ENCODE data around the gene ZBTB24. TPM values are rescaled to one million over a fixed set of nuclear protein-coding genes. Genes with fewer than 3 reads are reported as not detected.

The ZBTB24 gene
- total and polyA plus RNA-seq, 2 donors (not counting 1 experiment from before 2014, with no cell fraction given): 4.4 to 8.6 TPM

GRCh38 chr6:109456710-109457561 lies 26.1 kb downstream of the ZBTB24 start:
- peak; percentile 59 to 86 for DNase-seq (ENCODE audit: low read depth in 2 of 2)
- Histone ChIP-seq H2AFZ (ENCODE audit: low read length) (no peak overlapping the region), H3K9ac (ENCODE audit: insufficient read depth, low read length) (no peak overlapping the region), H3K36me3 (ENCODE audit: control insufficient read depth, insufficient read depth, low read length) (peaks cover 9% of the 10 kb centered on the region), H3K27me3 (ENCODE audit: control insufficient read depth, insufficient read depth, low read length) (no peaks in the 10 kb centered on the region), H4K20me1 (ENCODE audit: control insufficient read depth, extremely low read depth, insufficient read depth, low read length) (no peaks in the 10 kb centered on the region), H3K4me1 (ENCODE audit: control insufficient read depth, extremely low read depth, insufficient read depth, low read length) (peaks cover 7% of the 10 kb centered on the region), H3K79me2 (ENCODE audit: control insufficient read depth, insufficient read depth, low read length) (peaks cover 24% of the 10 kb centered on the region), H3K4me3 (replicated peaks in 1 of 4; ENCODE audit: control extremely low read depth in 1 of 4, insufficient read depth in 1 of 4, low read depth in 3 of 4, low read length in 4 of 4) (peak overlapping the region; percentile 60 to 93 (median 87)), H3K4me2 (ENCODE audit: extremely low read depth, insufficient read depth, low read length) (peak overlapping the region; percentile 90), H3K27ac (ENCODE audit: insufficient read depth, low read length) (peak overlapping the region; percentile 80), H3K9me3 (ENCODE audit: control insufficient read depth, insufficient read depth, low read depth, low read length) (no peaks in the 10 kb centered on the region)
- TF ChIP-seq, protein P1, sequence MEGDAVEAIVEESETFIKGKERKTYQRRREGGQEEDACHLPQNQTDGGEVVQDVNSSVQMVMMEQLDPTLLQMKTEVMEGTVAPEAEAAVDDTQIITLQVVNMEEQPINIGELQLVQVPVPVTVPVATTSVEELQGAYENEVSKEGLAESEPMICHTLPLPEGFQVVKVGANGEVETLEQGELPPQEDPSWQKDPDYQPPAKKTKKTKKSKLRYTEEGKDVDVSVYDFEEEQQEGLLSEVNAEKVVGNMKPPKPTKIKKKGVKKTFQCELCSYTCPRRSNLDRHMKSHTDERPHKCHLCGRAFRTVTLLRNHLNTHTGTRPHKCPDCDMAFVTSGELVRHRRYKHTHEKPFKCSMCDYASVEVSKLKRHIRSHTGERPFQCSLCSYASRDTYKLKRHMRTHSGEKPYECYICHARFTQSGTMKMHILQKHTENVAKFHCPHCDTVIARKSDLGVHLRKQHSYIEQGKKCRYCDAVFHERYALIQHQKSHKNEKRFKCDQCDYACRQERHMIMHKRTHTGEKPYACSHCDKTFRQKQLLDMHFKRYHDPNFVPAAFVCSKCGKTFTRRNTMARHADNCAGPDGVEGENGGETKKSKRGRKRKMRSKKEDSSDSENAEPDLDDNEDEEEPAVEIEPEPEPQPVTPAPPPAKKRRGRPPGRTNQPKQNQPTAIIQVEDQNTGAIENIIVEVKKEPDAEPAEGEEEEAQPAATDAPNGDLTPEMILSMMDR (conservative IDR thresholded peaks at IDR 0.05 in 1 of 2, IDR thresholded peaks at IDR 0.05 in 1 of 2; ENCODE audit: low read depth in 1 of 2, low read length in 2 of 2): no peak
- no peak for TF ChIP-seq EZH2 (IDR thresholded peaks at IDR 0.05; ENCODE audit: low read length, missing control alignments)

DNA sequence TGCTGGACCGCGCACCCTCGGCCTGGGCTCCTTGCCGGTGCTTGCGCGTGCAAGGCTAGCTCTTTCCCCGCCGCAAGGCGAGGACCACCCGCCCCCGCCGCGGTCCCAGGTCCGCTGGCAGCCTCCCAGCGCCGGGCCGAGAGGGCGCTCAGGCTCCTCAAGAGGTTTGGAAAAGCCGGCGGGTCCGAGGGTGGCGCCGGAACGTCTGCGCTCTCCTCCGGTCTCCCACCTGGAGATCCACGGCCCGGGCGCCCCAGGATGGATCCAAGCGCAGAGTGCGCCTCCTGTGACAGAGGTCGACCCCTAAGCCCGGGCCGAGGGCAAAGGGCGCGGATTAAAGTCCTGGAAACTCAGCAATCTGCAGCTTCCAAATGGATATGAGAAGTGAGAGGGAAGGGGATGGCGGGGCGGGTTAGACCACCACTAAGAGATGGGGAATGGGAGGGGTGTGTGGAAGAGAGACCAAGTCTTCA lies 26.9 kb downstream of the ZBTB24 start:
- Histone ChIP-seq H3K27ac (ENCODE audit: insufficient read depth, low read length) (peak overlapping the region; percentile 80), H3K4me2 (ENCODE audit: extremely low read depth, insufficient read depth, low read length) (peak overlapping the region; percentile 90), H4K20me1 (ENCODE audit: control insufficient read depth, extremely low read depth, insufficient read depth, low read length) (no peaks in the 10 kb centered on the region), H3K9me3 (ENCODE audit: control insufficient read depth, insufficient read depth, low read depth, low read length) (no peaks in the 10 kb centered on the region), H3K27me3 (ENCODE audit: control insufficient read depth, insufficient read depth, low read length) (no peaks in the 10 kb centered on the region), H3K4me3 (replicated peaks in 1 of 4; ENCODE audit: control extremely low read depth in 1 of 4, insufficient read depth in 1 of 4, low read depth in 3 of 4, low read length in 4 of 4) (peak overlapping the region; percentile 60 to 93 (median 87)), H3K79me2 (ENCODE audit: control insufficient read depth, insufficient read depth, low read length) (peaks cover 24% of the 10 kb centered on the region), H3K4me1 (ENCODE audit: control insufficient read depth, extremely low read depth, insufficient read depth, low read length) (peaks cover 7% of the 10 kb centered on the region), H3K36me3 (ENCODE audit: control insufficient read depth, insufficient read depth, low read length) (peaks cover 14% of the 10 kb centered on the region), H3K9ac (ENCODE audit: insufficient read depth, low read length) (peak overlapping the region; percentile 72), H2AFZ (ENCODE audit: low read length) (peak overlapping the region; percentile 69)
- no peak for DNase-seq (ENCODE audit: low read depth in 2 of 2)
- TF ChIP-seq, protein P1 (conservative IDR thresholded peaks at IDR 0.05 in 1 of 2, IDR thresholded peaks at IDR 0.05 in 1 of 2; ENCODE audit: low read depth in 1 of 2, low read length in 2 of 2): no peak
- TF ChIP-seq EZH2 (IDR thresholded peaks at IDR 0.05; ENCODE audit: low read length, missing control alignments): no peak

DNA sequence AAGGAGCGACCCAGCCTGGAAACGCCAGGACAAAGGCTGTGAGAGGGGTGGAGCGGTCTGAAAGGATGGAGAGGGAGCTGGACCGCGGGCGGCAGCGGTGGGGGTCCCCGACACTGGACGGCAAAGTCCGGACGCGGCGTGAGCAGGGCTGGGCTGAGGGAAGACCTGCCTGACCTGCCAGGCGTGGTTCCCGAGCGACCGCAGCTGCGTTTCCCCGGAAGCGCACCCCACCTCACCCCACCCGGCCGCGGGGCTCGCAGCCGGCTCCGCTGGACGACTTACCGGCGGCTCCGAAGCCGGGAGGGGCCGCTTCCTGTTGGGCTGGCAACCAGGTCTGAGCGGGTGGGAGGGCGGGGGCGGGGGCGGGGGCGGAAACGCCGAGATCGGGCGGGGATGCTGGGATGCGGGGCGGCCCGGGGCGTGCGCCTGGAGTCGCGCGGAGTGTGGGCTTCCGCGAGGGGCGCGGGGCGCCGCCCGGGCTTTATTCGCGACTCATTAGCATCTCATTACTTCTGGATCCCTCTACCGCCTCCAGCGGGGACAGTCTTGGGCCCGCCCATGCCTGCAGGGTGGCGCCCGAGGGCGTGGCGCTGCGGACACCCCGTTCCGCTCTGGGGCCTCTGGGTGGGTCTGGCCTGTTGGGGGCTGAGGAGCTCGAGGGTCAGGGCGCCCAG lies 27.4 kb downstream of the ZBTB24 start, which contains the start of gene MICAL1:
Gene MICAL1, minus strand, starts transcription at position 336 of the 674 bp plus-strand sequence. CDS start 1,576 bp downstream, outside the sequence.
- Histone ChIP-seq H3K4me2 (ENCODE audit: extremely low read depth, insufficient read depth, low read length) (peak within 1 kb of the TSS; percentile 95), H3K36me3 (ENCODE audit: control insufficient read depth, insufficient read depth, low read length) (peaks cover 14% of the 10 kb centered on the region), H4K20me1 (ENCODE audit: control insufficient read depth, extremely low read depth, insufficient read depth, low read length) (no peaks in the 10 kb centered on the region), H3K4me1 (ENCODE audit: control insufficient read depth, extremely low read depth, insufficient read depth, low read length) (peaks cover 7% of the 10 kb centered on the region), H3K9ac (ENCODE audit: insufficient read depth, low read length) (peak within 1 kb of the TSS; percentile 81), H3K27me3 (ENCODE audit: control insufficient read depth, insufficient read depth, low read length) (no peaks in the 10 kb centered on the region), H3K4me3 (replicated peaks in 1 of 4; ENCODE audit: control extremely low read depth in 1 of 4, insufficient read depth in 1 of 4, low read depth in 3 of 4, low read length in 4 of 4) (peak within 1 kb of the TSS; percentile 82 to 93 (median 89)), H3K79me2 (ENCODE audit: control insufficient read depth, insufficient read depth, low read length) (peaks cover 24% of the 10 kb centered on the region), H3K9me3 (ENCODE audit: control insufficient read depth, insufficient read depth, low read depth, low read length) (no peaks in the 10 kb centered on the region), H2AFZ (ENCODE audit: low read length) (peak within 1 kb of the TSS; percentile 70), H3K27ac (ENCODE audit: insufficient read depth, low read length) (peak within 1 kb of the TSS; percentile 89)
- TF ChIP-seq, protein P1 (conservative IDR thresholded peaks at IDR 0.05 in 1 of 2, IDR thresholded peaks at IDR 0.05 in 1 of 2; ENCODE audit: low read depth in 1 of 2, low read length in 2 of 2): peak in 1 of 2 donors; percentile 27
- TF ChIP-seq EZH2 (IDR thresholded peaks at IDR 0.05; ENCODE audit: low read length, missing control alignments): no peak
- DNase-seq (ENCODE audit: low read depth in 2 of 2): peak; percentile 53 to 63
